Measurements from ENCODE around the gene MBD1.

- TF ChIP-seq POLR2AphosphoS5 (IDR thresholded peaks at IDR 0.05; ENCODE audit: borderline replicate concordance, low read depth, low read length) (no peak), EZH2 (IDR thresholded peaks at IDR 0.05) (no peak)
These were observed 5.8 kb downstream of the MBD1 start for GRCh38 chr18:50275503-50276036.

Data from SK-N-MC (cell line).